GOT3 (cell line): ENCODE data around the gene PPARA.
"Not testable (repeated sequence)": the region's sequence is repeated elsewhere in the genome, so short reads cannot be mapped to it uniquely, and the experiment has no call there.

Experiments
- DNase-seq: peaks from one replicate; lab custom pipeline; 2025; ENCODE audit warnings: mixed read lengths; lab: John Stamatoyannopoulos, UW

PPARA gene

GRCh38 chr22:46126853-46127385, 23.4 kb upstream of the PPARA start:
- no peak for DNase-seq

- DNase-seq, result no peak
Observed at GRCh38 chr22:46127556-46127955, 22.8 kb upstream of the PPARA start.

- no peak for DNase-seq
Observed at GRCh38 chr22:46128606-46129005, 21.7 kb upstream of the PPARA start.

DNA sequence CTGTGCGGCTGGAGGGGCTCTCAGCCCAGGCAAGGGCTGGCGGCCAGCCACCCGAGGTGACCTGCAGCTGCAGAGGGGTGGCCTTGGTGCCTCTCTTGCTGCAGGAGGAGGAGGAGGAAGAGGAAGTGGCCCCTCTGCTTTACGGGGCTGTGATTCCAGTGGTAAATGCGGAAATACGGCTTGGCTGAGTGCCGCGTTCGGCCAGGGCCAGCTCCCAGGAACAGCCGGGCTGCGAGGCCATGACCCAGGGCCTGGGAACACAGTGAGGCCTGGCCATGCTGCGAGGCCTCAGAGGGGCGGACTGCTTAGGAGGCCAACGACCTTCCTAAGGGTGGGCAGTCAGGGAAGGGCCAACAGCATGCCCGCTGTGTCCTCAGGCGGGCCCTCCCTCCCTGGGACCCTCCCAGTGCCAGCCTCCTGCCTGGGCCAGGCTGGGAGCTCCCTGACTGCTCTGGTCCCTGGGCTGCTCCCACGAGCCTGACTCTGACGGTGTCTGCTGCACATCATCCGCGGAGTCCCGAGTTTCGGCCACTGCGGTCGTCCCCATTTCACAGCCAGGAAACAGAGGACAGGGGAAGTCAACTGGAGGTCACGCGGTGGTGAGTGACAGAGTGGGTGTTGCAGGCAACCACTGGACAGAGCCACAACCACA, 20.8 kb upstream of the PPARA start:
- DNase-seq, result no peak

GRCh38 chr22:46131151-46131587, 19.2 kb upstream of the PPARA start:
- DNase-seq, result no peak

GRCh38 chr22:46132193-46132829, 18.0 kb upstream of the PPARA start:
- not testable (repeated sequence) for DNase-seq

DNA sequence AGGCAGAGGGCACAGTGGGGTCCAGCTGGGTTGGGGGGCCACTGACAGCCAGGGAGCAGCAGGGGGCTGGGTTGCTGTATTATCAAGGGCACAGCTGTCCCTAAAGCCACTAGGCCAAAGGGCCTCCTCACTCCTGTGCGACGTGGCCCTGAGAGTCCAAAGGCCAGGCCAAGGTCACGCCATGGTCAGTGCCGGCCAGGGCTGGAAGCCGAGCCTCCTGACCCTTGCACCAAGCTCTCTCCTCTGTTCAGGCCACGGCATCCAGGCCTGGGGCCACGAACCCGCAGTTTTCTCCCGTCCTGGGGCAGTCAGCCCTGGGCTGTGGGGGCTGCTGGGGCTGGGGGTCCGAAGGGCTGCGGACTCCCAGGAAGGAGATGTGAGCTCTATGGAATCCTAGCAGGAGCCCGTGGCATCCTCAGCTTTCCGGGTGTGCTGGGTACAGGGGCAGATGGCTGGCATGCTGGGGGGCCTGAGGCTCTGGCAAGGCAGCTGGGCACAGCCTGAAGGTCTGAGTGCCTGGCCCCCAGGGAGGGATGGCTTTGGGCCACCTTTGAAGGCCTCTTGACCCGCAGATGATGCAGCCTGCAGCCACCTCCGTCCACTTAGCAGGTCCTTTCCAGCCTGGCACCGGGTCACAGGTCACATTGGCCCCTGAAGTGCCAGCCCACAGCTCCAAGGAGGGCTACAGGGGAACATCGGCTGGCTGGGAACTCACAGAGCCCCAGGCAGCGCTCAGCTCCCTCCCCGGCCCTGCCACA, 17.3 kb upstream of the PPARA start:
- no peak for DNase-seq

- no peak for DNase-seq
Observed at GRCh38 chr22:46133588-46133855, 16.8 kb upstream of the PPARA start.

- no peak for DNase-seq
Observed at GRCh38 chr22:46134111-46134705, 16.1 kb upstream of the PPARA start.

GRCh38 chr22:46135611-46136485, 14.5 kb upstream of the PPARA start:
- DNase-seq, result no peak

GRCh38 chr22:46136486-46137217, 13.7 kb upstream of the PPARA start:
- DNase-seq, result no peak

- no peak for DNase-seq
Observed at GRCh38 chr22:46137218-46137766, 13.0 kb upstream of the PPARA start.

- no peak for DNase-seq
Observed at GRCh38 chr22:46138058-46138797, 12.1 kb upstream of the PPARA start.

GRCh38 chr22:46139417-46139816, 10.9 kb upstream of the PPARA start:
- not testable (repeated sequence) for DNase-seq

DNA sequence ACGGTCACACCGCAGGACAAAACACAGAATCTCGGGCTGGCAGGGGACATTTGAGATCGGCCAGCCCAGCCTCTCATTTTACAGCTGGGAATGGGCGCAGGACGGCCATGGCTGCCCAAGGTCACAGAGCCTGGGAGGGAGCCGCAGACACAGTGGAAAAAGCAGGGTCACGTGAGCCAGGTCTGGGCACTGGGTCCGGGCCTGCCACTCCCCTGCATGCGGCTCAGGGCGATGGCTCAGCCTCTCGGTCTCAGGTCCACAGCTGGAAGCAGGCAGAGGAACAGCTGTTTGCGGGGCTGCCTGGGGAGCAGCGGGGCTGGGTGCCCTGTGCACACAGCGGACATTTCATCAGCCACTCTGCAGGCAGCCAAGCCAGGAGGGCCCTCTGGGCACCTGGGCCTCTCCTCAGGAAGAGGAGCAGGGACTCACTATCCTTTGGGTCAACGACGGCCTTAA, 10.4 kb upstream of the PPARA start:
- no peak for DNase-seq

GRCh38 chr22:46140989-46141928, 9.1 kb upstream of the PPARA start:
- no peak for DNase-seq

GRCh38 chr22:46142548-46143490, 7.5 kb upstream of the PPARA start:
- no peak for DNase-seq
